Endothelial cell of umbilical vein (primary cell): ENCODE data around the gene TMEM132A. TPM values are rescaled to one million over a fixed set of nuclear protein-coding genes. Genes with fewer than 3 reads are reported as not detected.
"Not testable (repeated sequence)": the region's sequence is repeated elsewhere in the genome, so short reads cannot be mapped to it uniquely, and the experiment has no call there.

Source experiments
- BruUV-seq: library from RNA; stranded (reverse); fragments of 400-500 nt; replicated peaks from 2 replicates; lab custom pipeline; 2021; lab: Mats Ljungman, UMichigan
- CTCF ChIA-PET: fragments of 300-600, 350-600 bp; sonication (Branson Sonifier 250); formaldehyde crosslinking; loops from one replicate; lab custom pipeline; 2021; ENCODE audit warnings: antibody characterized with exemption, inconsistent platforms; lab: Charles Lee
- POLR2A ChIA-PET: fragments of 300-600, 350-600 bp; sonication (Branson Sonifier 250); formaldehyde crosslinking; loops from one replicate; lab custom pipeline; 2021; ENCODE audit warnings: antibody characterized with exemption, inconsistent platforms; lab: Charles Lee
- DNase-seq: peaks from one replicate; pipeline ENCODE4 v3.0.0-alpha.2; 2011; ENCODE audit warnings: low read depth, low spot score
- FAIRE-seq: peaks from 2 replicates; lab custom pipeline; 2011; peaks lifted over from hg19 to GRCh38; lab: Jason Lieb, UNC
- H2AFZ ChIP-seq: 2 replicates; pipeline ENCODE4 v1.6.0; 2012; ENCODE audit warnings: low read depth, low read length, control low read depth, inconsistent platforms
- H3K27ac ChIP-seq: 2 replicates; pipeline ENCODE4 v1.5.1; 2011; ENCODE audit warnings: low read depth, mild to moderate bottlenecking, control low read depth, low read length, moderate library complexity; ENCODE audit not compliant: insufficient read depth
- H3K27me3 ChIP-seq, 2 experiments: 2 replicates each; pipeline versions ENCODE4 v1.6.0 to v1.6.1; 2011; ENCODE audit warnings: low read length in 2 of 2, mixed read lengths in 1 of 2; ENCODE audit not compliant: control insufficient read depth in 2 of 2, insufficient read depth in 2 of 2
- H3K36me3 ChIP-seq, 2 experiments: 2 replicates in 1 of 2; 3 replicates in 1 of 2; pipeline ENCODE4 v1.5.1; 2011; ENCODE audit warnings: low read length in 2 of 2, mild to moderate bottlenecking in 1 of 2, moderate library complexity in 1 of 2; ENCODE audit not compliant: control insufficient read depth in 2 of 2, insufficient read depth in 2 of 2; ENCODE audit errors: extremely low read depth in 1 of 2
- H3K4me1 ChIP-seq: 3 replicates; pipeline ENCODE4 v1.5.1; 2011; ENCODE audit warnings: mild to moderate bottlenecking, low read length; ENCODE audit not compliant: control insufficient read depth, insufficient read depth; ENCODE audit errors: extremely low read depth
- H3K4me2 ChIP-seq: 2 replicates; pipeline ENCODE4 v1.6.1; 2011; ENCODE audit warnings: low read length, control low read depth, mixed read lengths; ENCODE audit not compliant: insufficient read depth
- H3K4me3 ChIP-seq, 3 experiments: fragments of 200-600 bp in 1 of 3; sonication (generic), shearing (Covaris generic) in 1 of 3; replicated peaks in 1 of 3; 2 replicates each; pipeline ENCODE4 v1.5.1; 2011 to 2016; ENCODE audit warnings: control low read depth in 3 of 3, low read length in 3 of 3, mild to moderate bottlenecking in 2 of 3, inconsistent platforms in 1 of 3, low read depth in 1 of 3, moderate library complexity in 1 of 3; ENCODE audit not compliant: insufficient read depth in 1 of 3
- H3K79me2 ChIP-seq: 2 replicates; pipeline ENCODE4 v1.6.0; 2012; ENCODE audit warnings: low read length, inconsistent platforms; ENCODE audit not compliant: control insufficient read depth, insufficient read depth
- H3K9ac ChIP-seq: replicated peaks from 2 replicates; pipeline ENCODE3; 2011; ENCODE audit warnings: low read length, control low read depth; ENCODE audit not compliant: insufficient read depth; ENCODE audit errors: extremely low read depth
- H3K9me1 ChIP-seq: replicated peaks from 3 replicates; pipeline ENCODE4 v1.6.0; 2011; ENCODE audit warnings: mild to moderate bottlenecking, low read length; ENCODE audit not compliant: control insufficient read depth, insufficient read depth; ENCODE audit errors: extremely low read depth
- H3K9me3 ChIP-seq: replicated peaks from 2 replicates; pipeline ENCODE4 v1.5.1; 2012; ENCODE audit warnings: low read length, inconsistent platforms; ENCODE audit not compliant: control insufficient read depth, insufficient read depth
- H4K20me1 ChIP-seq: replicated peaks from 2 replicates; pipeline ENCODE3; 2011; ENCODE audit warnings: mild to moderate bottlenecking, low read length; ENCODE audit not compliant: control insufficient read depth, insufficient read depth; ENCODE audit errors: extremely low read depth
- GATA2 ChIP-seq: IDR thresholded peaks from 2 replicates; pipeline ENCODE4 v1.7.0; 2011; ENCODE audit warnings: low read depth, mild to moderate bottlenecking, moderate library complexity, mixed read lengths, low read length; ENCODE audit not compliant: insufficient read length, insufficient read depth
- dilution Hi-C: fragments of 300-500 bp; cut with MboI; formaldehyde crosslinking; loops from one replicate; pipeline ENCODE4 v1.15.0; 2019; ENCODE audit warnings: low sequenced_read_pairs; ENCODE audit not compliant: extremely low pct_ligation_motif_present
- intact Hi-C: fragments of 100-400 bp; cut with micrococcal nuclease; formaldehyde crosslinking; loops from one replicate; pipeline ENCODE4 v1.10.0; 2022
- polyA plus RNA-seq, 4 experiments: library from polyadenylated mRNA; depleted of rRNA in 3 of 4; stranded (reverse) in 3 of 4; unstranded in 1 of 4; fragments of >200 nt; gene quantifications; 2 replicates each; pipeline versions ENCODE4 v1.2.1 to v1.2.3, GENCODE V29; 2011 to 2012; ENCODE audit warnings: missing spikeins in 1 of 4
- total RNA-seq: library from RNA; stranded (reverse); gene quantifications from 2 replicates; pipeline ENCODE4 v1.2.3, GENCODE V29; 2021

TMEM132A gene
- total and polyA plus RNA-seq, 2 donors (not counting 3 experiments of a cell fraction or from before 2014, with no cell fraction given), result 74.3 to 106 TPM

DNA sequence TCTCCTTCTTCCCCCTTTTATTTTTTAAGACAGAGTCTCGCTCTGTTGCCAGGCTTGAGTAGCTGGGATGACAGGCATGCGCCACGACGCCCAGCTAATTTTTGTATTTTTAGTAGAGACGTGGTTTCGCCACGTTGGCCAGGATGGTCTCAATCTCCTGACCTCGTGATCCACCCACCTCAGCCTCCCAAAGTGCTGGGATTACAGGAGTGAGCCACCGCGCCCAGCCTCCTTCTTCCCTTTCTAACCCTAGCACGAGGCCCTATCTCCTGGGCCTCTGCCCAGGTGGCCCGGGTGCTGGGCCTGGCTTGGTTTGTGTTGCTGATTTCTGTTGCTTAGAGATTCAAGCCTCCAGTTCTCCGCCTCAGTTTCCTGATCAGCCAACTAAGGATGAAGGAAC is 50.1 kb downstream of the TMEM132A start:
- H3K4me3 ChIP-seq, FAIRE-seq, H3K79me2 ChIP-seq, intact Hi-C loops, BruUV-seq, H3K36me3 ChIP-seq, H2AFZ ChIP-seq, H3K9me3 ChIP-seq, H3K9me1 ChIP-seq, H3K27ac ChIP-seq, DNase-seq, H3K4me1 ChIP-seq, CTCF ChIA-PET, H4K20me1 ChIP-seq, H3K27me3 ChIP-seq, H3K4me2 ChIP-seq, dilution Hi-C loops, H3K9ac ChIP-seq, POLR2A ChIA-PET: not testable (repeated sequence)

DNA sequence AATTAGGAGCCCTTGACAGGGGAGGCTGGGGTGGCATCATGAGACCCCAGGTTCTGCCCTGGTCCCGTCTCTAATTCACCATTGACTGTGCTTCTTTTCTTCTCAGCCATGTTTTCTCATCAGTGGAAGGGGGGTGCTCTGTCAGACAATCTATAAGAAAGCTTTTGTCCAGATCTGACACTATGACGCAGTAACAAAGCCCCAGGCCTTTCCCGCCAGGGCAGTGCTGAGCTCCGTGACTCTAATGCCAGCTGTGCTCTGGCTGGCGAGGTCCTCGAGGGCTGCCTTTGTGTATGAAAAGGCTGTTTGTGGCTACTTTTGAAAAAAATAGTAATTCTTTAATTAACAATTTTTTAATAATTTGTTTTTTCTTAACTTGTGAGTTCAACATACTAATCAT is 50.5 kb downstream of the TMEM132A start:
- no peak overlapping the region for H2AFZ ChIP-seq
- dilution Hi-C loops (no loop called here), intact Hi-C loops (no loop called here)
- no peak overlapping the region for H3K4me3 ChIP-seq
- FAIRE-seq (no peak), DNase-seq (no peak)
- no peak overlapping the region for H3K9ac ChIP-seq
- H3K9me1 ChIP-seq, result no peaks in the 10 kb centered on the region
- ChIA-PET POLR2A (no interaction called here), CTCF (no interaction called here)
- TF ChIP-seq GATA2, result no peak
- no peaks in the 10 kb centered on the region for H3K36me3 ChIP-seq
- no peak overlapping the region for H3K4me2 ChIP-seq
- peaks cover 0 to 3% of the 10 kb centered on the region in 2 experiments for H3K27me3 ChIP-seq
- BruUV-seq, result no TSS peak
- H3K4me1 ChIP-seq, result no peaks in the 10 kb centered on the region
- no peaks in the 10 kb centered on the region for H3K79me2 ChIP-seq
- no peaks in the 10 kb centered on the region for H4K20me1 ChIP-seq
- no peak overlapping the region for H3K27ac ChIP-seq
- no peaks in the 10 kb centered on the region for H3K9me3 ChIP-seq
